Breast epithelium (tissue), 3 donors: ENCODE measurements around the gene ZDHHC24.
"Not testable (repeated sequence)": the region's sequence is repeated elsewhere in the genome, so short reads cannot be mapped to it uniquely, and the experiment has no call there.

ENCODE experiments used
- CTCF ChIP-seq, 3 donors: fragments of 450-650 bp; IDR thresholded peaks; one replicate each; pipeline ENCODE4 v1.5.1; 2016 to 2017; ENCODE audit warnings: antibody characterized with exemption in 3 of 3, mild to moderate bottlenecking in 3 of 3, moderate library complexity in 3 of 3
- POLR2AphosphoS5 ChIP-seq, 3 donors: sonication (generic); formaldehyde crosslinking; IDR thresholded peaks; one replicate each; pipeline ENCODE4 v1.6.1; 2017; ENCODE audit warnings: antibody characterized with exemption in 3 of 3

GRCh38 chr11:66544952-66545351, 896 bp downstream of the ZDHHC24 start:
- TF ChIP-seq CTCF, POLR2AphosphoS5 (IDR thresholded peaks at IDR 0.05): not testable (repeated sequence)
